DND-41 (cell line): ENCODE measurements around the gene MYRIP.

ENCODE experiments used
- ATAC-seq: fragments of 200-7000 bp; cut with Tn5 transposase; 3 replicates; pipeline ENCODE4 v1.9.1; 2021; ENCODE audit warnings: low read depth; ENCODE audit not compliant: insufficient read depth
- DNase-seq: peaks from one replicate; pipeline ENCODE4 v3.0.0-alpha.2; 2020
- H2AFZ ChIP-seq: 2 replicates; pipeline ENCODE4 v1.6.0; 2012; ENCODE audit warnings: low read depth, low read length
- H3K27ac ChIP-seq: 2 replicates; pipeline ENCODE4 v1.5.1; 2012; ENCODE audit warnings: low read length, inconsistent platforms
- H3K27me3 ChIP-seq: fragments of 200-600 bp; sonication (generic); 2 replicates; pipeline ENCODE4 v1.6.0; 2012; ENCODE audit warnings: low read length, mild to moderate bottlenecking, inconsistent platforms; ENCODE audit not compliant: insufficient read depth, poor library complexity
- H3K36me3 ChIP-seq: 2 replicates; pipeline ENCODE4 v1.5.1; 2012; ENCODE audit warnings: low read length, inconsistent platforms; ENCODE audit not compliant: insufficient read depth
- H3K4me1 ChIP-seq: 2 replicates; pipeline ENCODE4 v1.5.1; 2012; ENCODE audit warnings: mild to moderate bottlenecking, low read length; ENCODE audit not compliant: insufficient read depth
- H3K4me2 ChIP-seq: 2 replicates; pipeline ENCODE4 v1.6.0; 2012; ENCODE audit warnings: mild to moderate bottlenecking, moderate library complexity, low read length, inconsistent platforms; ENCODE audit not compliant: insufficient read depth
- H3K4me3 ChIP-seq, 2 experiments: fragments of 200-600 bp in 1 of 2; shearing (Covaris generic) in 1 of 2; 2 replicates each; pipeline ENCODE4 v1.5.1; 2012 to 2016; ENCODE audit warnings: inconsistent platforms in 2 of 2, low read length in 2 of 2, mild to moderate bottlenecking in 2 of 2, low read depth in 1 of 2, moderate library complexity in 1 of 2
- H3K79me2 ChIP-seq: 2 replicates; pipeline ENCODE4 v1.6.0; 2012; ENCODE audit warnings: low read length, inconsistent platforms; ENCODE audit not compliant: insufficient read depth
- H3K9ac ChIP-seq: 2 replicates; pipeline ENCODE4 v1.6.0; 2012; ENCODE audit warnings: low read depth, mild to moderate bottlenecking, inconsistent platforms, low read length, moderate library complexity
- H3K9me3 ChIP-seq: 2 replicates; pipeline ENCODE4 v1.5.1; 2012; ENCODE audit warnings: low read length, moderate library complexity, mild to moderate bottlenecking, inconsistent platforms; ENCODE audit not compliant: insufficient read depth, severe bottlenecking
- H4K20me1 ChIP-seq: 2 replicates; pipeline ENCODE4 v1.6.0; 2012; ENCODE audit warnings: low read length; ENCODE audit not compliant: insufficient read depth
- CTCF ChIP-seq: IDR thresholded peaks from 2 replicates; pipeline ENCODE4 v1.5.1; 2012; ENCODE audit warnings: borderline replicate concordance, low read length, moderate library complexity, mild to moderate bottlenecking; ENCODE audit not compliant: poor library complexity, severe bottlenecking; ENCODE audit errors: extremely low read depth
- EZH2 ChIP-seq: IDR thresholded peaks from 3 replicates; pipeline ENCODE4 v1.6.1; 2012; ENCODE audit warnings: borderline replicate concordance, low read depth, mild to moderate bottlenecking, moderate library complexity, low read length, inconsistent platforms; ENCODE audit not compliant: severe bottlenecking

MYRIP gene

GRCh38 chr3:40207796-40208195 lies 398.4 kb downstream of the MYRIP start:
- Histone ChIP-seq H3K27ac (no peak overlapping the region), H3K9ac (no peak overlapping the region), H4K20me1 (no peaks in the 10 kb centered on the region), H3K79me2 (no peaks in the 10 kb centered on the region), H2AFZ (no peak overlapping the region), H3K36me3 (no peaks in the 10 kb centered on the region), H3K4me2 (no peak overlapping the region), H3K4me3 (no peak overlapping the region), H3K4me1 (no peaks in the 10 kb centered on the region), H3K9me3 (no peaks in the 10 kb centered on the region), H3K27me3 (no peaks in the 10 kb centered on the region)
- no peak for ATAC-seq
- TF ChIP-seq CTCF = no peak
- TF ChIP-seq EZH2 = no peak
- DNase-seq = no peak

- no peak overlapping the region for H3K27ac ChIP-seq
- ATAC-seq (no peak), DNase-seq (no peak)
- H3K27me3 ChIP-seq = no peaks in the 10 kb centered on the region
- H3K4me1 ChIP-seq = no peaks in the 10 kb centered on the region
- TF ChIP-seq CTCF = no peak
- no peak for TF ChIP-seq EZH2
- no peaks in the 10 kb centered on the region for H4K20me1 ChIP-seq
- no peaks in the 10 kb centered on the region for H3K79me2 ChIP-seq
- H3K9ac ChIP-seq = no peak overlapping the region
- H3K4me2 ChIP-seq = no peak overlapping the region
- H3K9me3 ChIP-seq = no peaks in the 10 kb centered on the region
- H2AFZ ChIP-seq = no peak overlapping the region
- H3K4me3 ChIP-seq = no peak overlapping the region
- no peaks in the 10 kb centered on the region for H3K36me3 ChIP-seq
These were observed 398.8 kb downstream of the MYRIP start for GRCh38 chr3:40208251-40208650.

GRCh38 chr3:40211579-40211978 lies 402.2 kb downstream of the MYRIP start:
- Histone ChIP-seq H3K4me1 (no peaks in the 10 kb centered on the region), H2AFZ (no peak overlapping the region), H3K4me2 (no peak overlapping the region), H3K36me3 (no peaks in the 10 kb centered on the region), H3K9ac (no peak overlapping the region), H3K9me3 (no peaks in the 10 kb centered on the region), H3K79me2 (no peaks in the 10 kb centered on the region), H3K4me3 (no peak overlapping the region), H3K27ac (no peak overlapping the region), H3K27me3 (no peaks in the 10 kb centered on the region), H4K20me1 (no peaks in the 10 kb centered on the region)
- DNase-seq (no peak), ATAC-seq (no peak)
- TF ChIP-seq CTCF (no peak), EZH2 (no peak)

GRCh38 chr3:40213556-40213955 lies 404.1 kb downstream of the MYRIP start:
- Histone ChIP-seq H3K9me3 (no peaks in the 10 kb centered on the region), H3K36me3 (no peaks in the 10 kb centered on the region), H3K9ac (no peak overlapping the region), H4K20me1 (no peaks in the 10 kb centered on the region), H3K4me3 (no peak overlapping the region), H3K4me2 (no peak overlapping the region), H2AFZ (no peak overlapping the region), H3K27ac (no peak overlapping the region), H3K4me1 (no peaks in the 10 kb centered on the region), H3K79me2 (no peaks in the 10 kb centered on the region), H3K27me3 (no peaks in the 10 kb centered on the region)
- DNase-seq = no peak
- TF ChIP-seq CTCF (no peak), EZH2 (no peak)
- no peak for ATAC-seq
